ENCODE results near the gene MMD. TPM values are rescaled to one million over a fixed set of nuclear protein-coding genes. Genes with fewer than 3 reads are reported as not detected.

Gene MMD
- total and polyA plus RNA-seq, 2 of the 13 experiments (the other 11 are each of a cell fraction or from before 2014, with no cell fraction given) = 121 to 225 TPM

DNA sequence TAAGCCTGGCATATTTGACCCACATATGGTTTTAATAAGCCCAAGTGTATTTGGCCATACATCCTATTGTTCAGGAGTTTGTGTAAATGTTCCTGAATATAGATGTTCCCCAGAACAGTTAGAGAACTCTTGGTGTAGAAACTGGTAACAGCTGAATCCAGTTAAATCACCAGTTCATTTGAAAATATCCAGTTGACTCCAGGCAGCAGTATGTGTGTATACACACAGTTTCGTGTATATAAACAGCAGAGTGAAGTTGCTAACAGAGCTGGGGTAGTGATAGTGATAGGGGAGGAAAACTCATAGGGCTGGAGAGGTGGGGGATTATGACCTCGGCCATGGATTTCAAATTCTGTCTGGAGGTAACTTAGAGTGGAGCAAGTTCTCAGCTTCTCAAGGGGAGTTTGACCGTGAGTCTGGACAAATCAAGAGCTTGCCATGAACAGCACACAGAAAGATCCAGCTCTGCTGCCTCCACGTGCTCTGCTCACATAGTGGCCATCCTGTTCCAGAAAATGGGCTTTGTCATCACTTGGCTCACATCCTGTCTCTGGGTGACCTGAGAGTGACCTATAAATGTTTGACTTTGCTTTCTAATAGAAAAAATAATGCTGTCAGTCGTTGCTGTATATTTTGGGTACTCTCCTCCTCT, 30.6 kb upstream of the MMD start:
- in situ Hi-C loops (cut with HindIII; ENCODE audit: extremely low pct_ligation_motif_present, low pct_unique_long_range_greater_than_20kb) = no loop called here
- H3K27ac ChIP-seq (ENCODE audit: extremely low read length, insufficient read depth, low read length) = peak overlapping the region; percentile 58
- TF ChIP-seq NFATC3 (CRISPR knock-in tag; IDR thresholded peaks at IDR 0.05) (no peak), KDM4B (CRISPR knock-in tag; IDR thresholded peaks at IDR 0.05) (0 out of 2 replicates have a peak, but pooled peaks have one; percentile 14), ZNF224 (CRISPR knock-in tag; IDR thresholded peaks at IDR 0.05) (no peak), NR2F1 (CRISPR knock-in tag; IDR thresholded peaks at IDR 0.05) (peak; percentile 36 to 57; a peak in 2 of 4 replicates), CREB1 (IDR thresholded peaks at IDR 0.05) (no peak), CREB1 (CRISPR knock-in tag; IDR thresholded peaks at IDR 0.05) (no peak; the same call in 1 of the 2 replicates), NFIC (IDR thresholded peaks at IDR 0.05; ENCODE audit: low read length) (peak; percentile 72; the same call in 1 of the 2 replicates), ZNF24 (IDR thresholded peaks at IDR 0.05) (no peak), SOX13 (IDR thresholded peaks at IDR 0.05) (0 out of 2 replicates have a peak, but pooled peaks have one; percentile 13), SOX13 (CRISPR knock-in tag; conservative IDR thresholded peaks at IDR 0.05 in 1 of 2, IDR thresholded peaks at IDR 0.05 in 1 of 2) (peak in 1 of 2 experiments; percentile 75; a peak in 2 of 4 replicates), ZNF230 (CRISPR knock-in tag; IDR thresholded peaks at IDR 0.05) (no peak), ZNF510 (CRISPR knock-in tag; IDR thresholded peaks at IDR 0.05; ENCODE audit: low read depth) (no peak), HOXA7 (CRISPR knock-in tag; IDR thresholded peaks at IDR 0.05) (no peak), GABPB1 (CRISPR knock-in tag; IDR thresholded peaks at IDR 0.05) (peak; percentile 52; the same call in 1 of the 2 replicates), SAFB2 (CRISPR knock-in tag; IDR thresholded peaks at IDR 0.05; ENCODE audit: borderline replicate concordance, low read depth) (no peak), SOX6 (IDR thresholded peaks at IDR 0.05) (no peak), SOX6 (CRISPR knock-in tag; IDR thresholded peaks at IDR 0.05) (peak; percentile 9; the same call in 1 of the 2 replicates), ZNF775 (CRISPR knock-in tag; IDR thresholded peaks at IDR 0.05; ENCODE audit: borderline replicate concordance) (no peak), TGIF2 (CRISPR knock-in tag; IDR thresholded peaks at IDR 0.05) (no peak), ZNF382 (CRISPR knock-in tag; IDR thresholded peaks at IDR 0.05; ENCODE audit: borderline replicate concordance) (no peak)
- TF ChIP-seq, protein P1, sequence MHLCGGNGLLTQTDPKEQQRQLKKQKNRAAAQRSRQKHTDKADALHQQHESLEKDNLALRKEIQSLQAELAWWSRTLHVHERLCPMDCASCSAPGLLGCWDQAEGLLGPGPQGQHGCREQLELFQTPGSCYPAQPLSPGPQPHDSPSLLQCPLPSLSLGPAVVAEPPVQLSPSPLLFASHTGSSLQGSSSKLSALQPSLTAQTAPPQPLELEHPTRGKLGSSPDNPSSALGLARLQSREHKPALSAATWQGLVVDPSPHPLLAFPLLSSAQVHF (CRISPR knock-in tag; IDR thresholded peaks at IDR 0.05) = no peak
- TF ChIP-seq, protein P2, sequence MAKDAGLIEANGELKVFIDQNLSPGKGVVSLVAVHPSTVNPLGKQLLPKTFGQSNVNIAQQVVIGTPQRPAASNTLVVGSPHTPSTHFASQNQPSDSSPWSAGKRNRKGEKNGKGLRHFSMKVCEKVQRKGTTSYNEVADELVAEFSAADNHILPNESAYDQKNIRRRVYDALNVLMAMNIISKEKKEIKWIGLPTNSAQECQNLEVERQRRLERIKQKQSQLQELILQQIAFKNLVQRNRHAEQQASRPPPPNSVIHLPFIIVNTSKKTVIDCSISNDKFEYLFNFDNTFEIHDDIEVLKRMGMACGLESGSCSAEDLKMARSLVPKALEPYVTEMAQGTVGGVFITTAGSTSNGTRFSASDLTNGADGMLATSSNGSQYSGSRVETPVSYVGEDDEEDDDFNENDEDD (CRISPR knock-in tag; IDR thresholded peaks at IDR 0.05; ENCODE audit: borderline replicate concordance) = peak; percentile 90
- TF ChIP-seq, protein P3, sequence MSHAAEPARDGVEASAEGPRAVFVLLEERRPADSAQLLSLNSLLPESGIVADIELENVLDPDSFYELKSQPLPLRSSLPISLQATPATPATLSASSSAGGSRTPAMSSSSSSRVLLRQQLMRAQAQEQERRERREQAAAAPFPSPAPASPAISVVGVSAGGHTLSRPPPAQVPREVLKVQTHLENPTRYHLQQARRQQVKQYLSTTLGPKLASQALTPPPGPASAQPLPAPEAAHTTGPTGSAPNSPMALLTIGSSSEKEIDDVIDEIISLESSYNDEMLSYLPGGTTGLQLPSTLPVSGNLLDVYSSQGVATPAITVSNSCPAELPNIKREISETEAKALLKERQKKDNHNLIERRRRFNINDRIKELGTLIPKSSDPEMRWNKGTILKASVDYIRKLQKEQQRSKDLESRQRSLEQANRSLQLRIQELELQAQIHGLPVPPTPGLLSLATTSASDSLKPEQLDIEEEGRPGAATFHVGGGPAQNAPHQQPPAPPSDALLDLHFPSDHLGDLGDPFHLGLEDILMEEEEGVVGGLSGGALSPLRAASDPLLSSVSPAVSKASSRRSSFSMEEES (CRISPR knock-in tag; IDR thresholded peaks at IDR 0.05) = 0 out of 2 replicates have a peak, but pooled peaks have one; percentile 52

More for the DNA sequence above, 30.6 kb upstream of the MMD start:
- Histone ChIP-seq H3K9ac (ENCODE audit: insufficient read depth, low read depth, low read length) (peak overlapping the region; percentile 5; the same call in 1 of the 2 replicates), H3K79me2 (ENCODE audit: insufficient read depth, low read length) (no peaks in the 10 kb centered on the region), H4K20me1 (ENCODE audit: insufficient read depth, low read length) (no peaks in the 10 kb centered on the region), H3K4me1 (ENCODE audit: insufficient read depth, low read length) (peaks cover 94% of the 10 kb centered on the region), H3K36me3 (replicated peaks in 1 of 2; ENCODE audit: control insufficient read depth in 1 of 2, insufficient read depth in 2 of 2, low read length in 2 of 2) (no peaks in the 10 kb centered on the region), H3K27me3 (ENCODE audit: control insufficient read depth in 1 of 2, insufficient read depth in 2 of 2, low read length in 2 of 2) (no peaks in the 10 kb centered on the region), H2AFZ (ENCODE audit: low read length) (no peak overlapping the region), H3K4me3 (replicated peaks in 1 of 3; ENCODE audit: insufficient read depth in 1 of 3, low read depth in 2 of 3, low read length in 3 of 3) (no peak overlapping the region), H3K4me2 (ENCODE audit: low read depth, low read length) (no peak overlapping the region), H3K9me3 (ENCODE audit: low read length) (no peaks in the 10 kb centered on the region)
- ChIA-PET POLR2A (interaction anchor here (0.8 to 1.4 kb wide), 4 partner anchors 19 to 167 kb away, joined by 3 to 14 read pairs (median 4); no protein-coding TSS in a partner anchor), CTCF (ENCODE audit: low intra/inter-chr PET ratio, low total read pairs) (no interaction called here)
- ATAC-seq (peak; percentile 64), DNase-seq (ENCODE audit: low spot score) (peak; percentile 85), FAIRE-seq (no peak)
- 44% methylated on average over 5 of the region's 5 CpGs for WGBS (ENCODE audit: low lambda C conversion rate)
- intact Hi-C loops (cut with micrococcal nuclease; ENCODE audit: unreplicated experiment) = no loop called here
- no TSS peak for BruUV-seq (replicated peaks)
